GM21786 (cell line): Measurements from ENCODE around the gene SELENBP1.
"Not testable (repeated sequence)": the region's sequence is repeated elsewhere in the genome, so short reads cannot be mapped to it uniquely, and the experiment has no call there.

Experiments used
- ATAC-seq: cut with Tn5 transposase; IDR thresholded peaks from one replicate; pipeline ENCODE4 v1.9.1; 2021; ENCODE audit not compliant: unreplicated experiment

The SELENBP1 gene

DNA sequence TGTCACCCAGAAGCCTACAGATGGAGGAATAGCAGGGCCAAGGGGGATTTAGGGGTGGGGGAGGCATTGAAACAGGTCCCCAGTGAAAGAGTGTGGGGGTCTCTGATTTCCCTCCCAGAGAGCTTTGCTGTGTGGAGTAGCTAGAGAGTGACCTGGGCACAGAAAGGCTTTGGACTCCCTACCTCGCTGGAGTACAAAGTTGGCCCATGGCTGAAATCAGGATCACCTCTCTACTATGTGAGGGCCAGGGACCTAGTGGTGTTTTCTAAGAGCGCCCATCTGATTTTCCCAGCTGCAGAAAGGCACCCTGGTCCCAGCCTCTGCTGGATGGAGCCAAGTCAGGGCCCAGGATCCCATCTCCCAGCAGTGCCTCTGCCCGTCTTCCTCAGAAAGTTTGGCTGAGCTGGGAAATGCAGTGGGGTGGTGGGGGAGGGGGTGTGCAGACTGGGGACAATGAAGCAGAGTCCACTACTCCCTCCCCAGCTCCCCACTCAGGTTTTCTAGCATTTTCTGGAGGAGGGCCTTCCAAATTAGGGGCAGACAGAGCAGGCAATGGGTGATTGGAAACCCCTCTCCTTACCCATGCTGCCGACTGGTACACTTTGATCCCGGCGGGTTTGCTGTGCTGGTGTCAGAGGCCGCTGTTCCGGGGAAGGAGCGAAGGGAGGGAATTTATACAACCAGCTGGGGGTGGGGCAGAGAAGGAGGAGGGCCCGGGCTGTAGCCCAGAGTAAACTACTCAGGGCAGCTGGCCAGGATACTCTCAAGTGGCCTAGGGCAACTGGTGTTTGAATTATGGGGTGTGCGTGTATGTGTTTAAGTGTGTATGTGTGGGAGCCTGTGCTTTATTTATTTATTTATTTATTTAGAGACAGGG, at the start of gene SELENBP1:
SELENBP1 (minus strand) TSS at position 648 of the 877 bp plus-strand sequence; CDS start at position 584, 64 bp downstream.
- no peak for ATAC-seq

DNA sequence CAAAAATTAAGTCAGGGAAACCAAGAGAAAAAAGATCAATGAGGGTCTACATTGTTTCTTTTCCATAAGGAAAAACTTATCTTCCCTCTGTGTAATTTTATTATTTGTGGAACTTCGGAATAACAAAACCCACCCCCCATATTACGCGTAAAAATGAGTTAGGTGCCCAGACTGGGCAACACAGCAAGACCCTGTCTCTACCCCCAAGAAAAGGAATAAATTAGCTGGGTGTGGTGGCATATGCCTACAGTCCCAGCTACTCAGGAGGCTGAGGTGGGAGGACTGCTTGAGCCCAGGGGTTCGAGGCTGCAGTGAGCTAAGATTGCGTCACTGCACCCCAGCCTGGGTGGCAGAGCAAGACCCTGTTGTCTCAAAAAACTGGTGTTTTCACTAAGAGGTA, 47.3 kb upstream of the SELENBP1 start:
- no peak for ATAC-seq

DNA sequence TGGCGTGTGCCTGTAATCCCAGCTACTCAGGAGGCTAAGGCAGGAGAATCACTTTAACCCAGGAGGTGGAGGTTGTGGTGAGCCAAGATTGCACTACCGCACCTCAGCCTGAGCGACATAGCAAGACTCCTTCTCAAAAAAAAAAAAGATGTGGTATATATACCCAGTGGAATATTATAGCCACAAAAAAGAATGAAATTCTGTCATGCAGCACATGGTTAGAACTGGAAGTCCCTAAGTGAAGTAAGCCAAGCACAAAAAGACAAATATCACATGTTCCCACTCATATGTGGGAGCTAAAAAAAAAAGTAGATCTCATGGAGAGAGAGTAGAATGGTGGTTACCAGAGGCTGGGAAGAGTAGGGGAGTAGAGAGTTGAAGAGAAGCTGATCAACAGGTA, 45.6 kb upstream of the SELENBP1 start:
- no peak for ATAC-seq

DNA sequence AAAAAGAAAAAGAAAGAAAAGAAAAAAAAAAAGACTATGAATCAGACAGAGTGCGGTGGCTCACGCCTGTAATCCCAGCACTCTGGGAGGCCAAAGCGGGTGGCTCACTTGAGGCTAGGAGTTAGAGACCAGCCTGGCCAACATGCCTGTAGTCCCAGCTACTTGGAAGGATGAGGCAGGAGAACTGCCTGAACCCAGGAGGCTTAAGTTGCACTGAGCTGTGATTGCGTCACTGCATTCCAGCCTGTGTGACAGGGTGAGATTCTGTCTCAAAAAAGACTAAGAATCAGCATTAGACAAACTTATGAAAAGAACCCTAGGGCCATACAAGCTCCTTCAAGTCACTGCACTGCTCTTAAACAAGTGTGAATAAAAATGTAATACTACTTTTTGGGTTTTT, 43.7 kb upstream of the SELENBP1 start:
- no peak for ATAC-seq

DNA sequence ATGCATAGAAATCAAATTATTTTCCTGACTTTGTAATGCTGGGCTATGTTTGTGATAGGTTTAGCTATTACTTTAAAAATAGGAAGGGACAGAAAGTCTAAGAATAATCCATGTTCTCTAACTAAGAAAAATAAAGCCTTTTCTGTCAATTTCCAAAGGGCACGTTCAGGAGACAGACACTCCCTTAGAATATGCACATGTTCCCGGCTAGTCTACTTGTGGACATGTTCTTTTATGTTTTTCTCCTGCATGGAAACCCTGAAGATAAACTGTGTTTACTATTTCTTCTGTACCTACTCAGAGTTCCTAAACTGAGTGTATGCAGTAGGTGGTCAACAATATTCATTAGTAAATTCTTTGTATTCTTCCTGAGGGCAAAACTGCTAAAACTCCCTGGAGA, 39.4 kb upstream of the SELENBP1 start:
- no peak for ATAC-seq

DNA sequence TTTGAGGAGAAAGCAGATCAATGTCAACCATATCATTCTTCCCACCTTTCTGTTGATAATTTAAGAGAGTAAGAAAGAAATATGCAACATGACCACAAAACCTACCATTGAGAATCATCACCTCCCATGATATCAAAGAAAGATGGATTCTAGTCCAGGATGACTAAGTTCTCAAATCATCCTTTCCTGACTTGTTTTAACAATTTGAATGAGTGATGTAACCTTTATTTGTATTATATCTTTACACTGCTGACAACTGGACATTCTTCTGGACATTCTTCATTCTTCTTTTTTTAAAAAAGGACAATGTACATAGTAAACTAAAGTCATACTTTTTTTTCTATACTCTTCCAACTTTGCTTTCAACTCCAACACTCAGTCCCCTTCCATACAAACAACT, 36.4 kb upstream of the SELENBP1 start:
- ATAC-seq, result no peak

DNA sequence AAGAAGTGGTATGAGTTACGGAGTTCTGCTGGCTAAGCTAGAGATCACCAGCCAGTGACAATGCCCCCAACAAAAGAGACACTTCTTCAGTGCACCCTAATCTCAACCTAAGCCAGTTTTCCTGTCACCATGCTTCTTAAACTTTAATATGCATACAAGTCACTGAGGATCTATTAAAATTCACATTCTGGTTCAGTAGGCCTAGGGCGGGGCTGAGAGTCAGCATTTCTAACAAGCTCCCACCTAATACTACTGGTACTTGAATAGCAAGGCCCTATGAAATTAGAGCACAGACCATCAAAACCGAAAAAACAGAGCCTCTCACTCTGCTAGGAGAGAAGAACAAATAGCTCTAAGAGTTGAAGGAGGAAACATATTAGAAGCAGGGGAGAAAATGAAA, 34.8 kb upstream of the SELENBP1 start:
- no peak for ATAC-seq

DNA sequence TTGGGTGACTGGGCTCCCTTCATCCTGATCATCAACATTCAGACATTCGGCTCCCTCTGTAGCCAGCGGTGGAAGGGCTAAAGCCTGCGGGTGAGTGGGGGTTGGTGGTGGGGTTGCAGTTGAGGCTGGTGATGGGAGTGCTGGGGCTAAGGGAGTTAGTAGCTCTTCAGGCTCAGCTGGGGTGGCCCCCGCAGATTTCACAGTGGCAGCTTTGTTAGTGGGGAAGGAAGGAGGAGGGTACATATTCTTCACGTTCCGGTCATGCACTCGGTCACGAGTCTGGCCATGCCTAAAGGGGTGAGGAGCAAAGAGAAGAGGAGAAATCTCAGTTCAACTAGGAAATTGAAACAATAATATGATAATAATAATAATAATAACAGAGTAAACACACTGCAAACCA, 33.7 kb upstream of the SELENBP1 start:
- no peak for ATAC-seq

DNA sequence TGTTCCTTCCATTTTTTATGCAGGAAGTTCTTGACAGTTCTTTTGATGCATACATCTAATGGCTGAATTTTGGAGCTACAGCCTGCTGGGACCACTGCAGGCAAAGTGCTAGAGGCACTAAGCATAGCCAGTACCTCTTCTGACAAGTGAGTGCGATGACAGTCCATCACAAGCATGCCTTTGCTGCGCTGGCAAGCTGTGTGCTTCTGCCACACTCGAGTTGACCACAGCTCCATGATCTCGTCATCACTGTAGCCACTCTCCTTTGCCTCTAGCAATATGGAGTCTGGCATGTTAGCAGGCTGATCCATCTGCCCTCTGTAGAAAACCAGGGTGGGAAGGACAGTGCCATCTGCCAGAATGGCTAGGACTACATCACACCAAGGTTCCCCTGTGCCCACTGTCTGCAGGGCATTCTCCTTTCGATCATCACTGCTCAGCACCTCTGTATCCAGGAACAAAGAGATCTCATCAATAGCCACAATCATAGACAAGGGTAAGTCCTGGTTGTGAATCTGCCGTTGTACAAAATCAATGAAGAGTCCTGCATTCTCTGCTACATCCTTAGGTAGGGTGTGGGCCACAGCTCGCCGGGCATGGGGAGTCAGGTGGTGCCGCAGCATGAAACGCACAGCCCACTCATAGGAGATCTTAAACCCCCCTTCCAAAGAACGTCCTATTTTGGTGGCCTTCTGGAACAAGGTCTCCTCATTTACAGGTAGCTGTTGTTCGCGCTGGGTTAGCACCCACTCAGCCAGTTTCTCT, 32.9 kb upstream of the SELENBP1 start:
- no peak for ATAC-seq

DNA sequence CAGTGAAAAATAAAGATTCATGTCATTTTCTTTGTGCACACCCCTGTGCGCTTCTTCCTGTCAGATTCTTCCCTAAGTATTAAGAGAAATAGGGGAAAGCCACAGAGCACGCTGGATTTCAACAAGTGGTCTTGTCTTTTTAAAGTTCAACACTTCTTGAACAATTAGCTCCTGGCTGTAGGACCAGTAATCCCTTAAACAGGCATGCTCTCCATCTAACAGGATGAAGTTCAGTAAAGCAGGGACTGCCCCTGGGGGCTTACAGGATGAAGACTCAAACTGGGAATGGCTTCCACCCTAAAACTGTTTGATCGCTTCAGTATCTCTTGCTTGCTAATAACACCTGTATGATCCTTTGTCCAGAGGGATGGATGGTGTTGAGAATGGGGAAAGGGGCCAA, 31.1 kb upstream of the SELENBP1 start:
- ATAC-seq, result no peak

DNA sequence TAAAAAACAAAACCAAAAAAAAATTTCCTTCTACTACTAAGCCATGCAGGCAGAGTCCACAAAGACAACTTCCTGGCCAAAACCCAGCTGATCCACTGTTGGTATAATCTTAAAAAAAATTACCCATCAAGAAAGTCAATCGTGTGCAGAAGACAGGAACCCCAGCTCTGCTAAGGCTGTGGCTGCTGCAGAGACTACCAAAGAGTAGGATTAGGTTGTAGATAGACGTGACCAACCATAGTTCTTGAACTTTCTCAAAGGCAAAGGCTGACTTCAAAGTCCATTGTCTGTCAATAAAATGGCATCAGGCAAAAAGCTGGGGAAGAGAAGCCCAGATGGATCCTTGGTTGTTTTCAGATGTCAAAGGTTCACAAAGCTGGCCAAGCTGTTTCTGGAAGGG, 30.3 kb upstream of the SELENBP1 start:
- no peak for ATAC-seq

DNA sequence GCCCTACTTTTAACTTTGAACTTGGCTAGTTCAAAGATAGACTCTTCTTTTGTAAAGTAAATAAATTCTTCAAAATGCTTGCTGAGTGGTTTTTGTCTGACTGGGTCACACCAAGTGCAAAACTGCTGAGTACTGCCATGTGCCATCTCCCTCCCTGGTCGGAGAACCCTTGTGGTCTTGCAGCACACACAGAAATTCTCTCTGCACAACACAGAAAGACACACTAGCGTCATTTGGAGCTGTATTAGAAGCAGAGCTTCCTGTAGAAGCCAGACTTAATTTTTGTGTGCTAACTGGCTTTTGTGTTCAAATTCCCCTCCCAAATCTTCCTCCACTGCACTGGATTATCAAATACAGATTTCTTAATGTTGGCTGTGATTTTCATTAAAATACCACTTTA, 29.4 kb upstream of the SELENBP1 start:
- no peak for ATAC-seq

DNA sequence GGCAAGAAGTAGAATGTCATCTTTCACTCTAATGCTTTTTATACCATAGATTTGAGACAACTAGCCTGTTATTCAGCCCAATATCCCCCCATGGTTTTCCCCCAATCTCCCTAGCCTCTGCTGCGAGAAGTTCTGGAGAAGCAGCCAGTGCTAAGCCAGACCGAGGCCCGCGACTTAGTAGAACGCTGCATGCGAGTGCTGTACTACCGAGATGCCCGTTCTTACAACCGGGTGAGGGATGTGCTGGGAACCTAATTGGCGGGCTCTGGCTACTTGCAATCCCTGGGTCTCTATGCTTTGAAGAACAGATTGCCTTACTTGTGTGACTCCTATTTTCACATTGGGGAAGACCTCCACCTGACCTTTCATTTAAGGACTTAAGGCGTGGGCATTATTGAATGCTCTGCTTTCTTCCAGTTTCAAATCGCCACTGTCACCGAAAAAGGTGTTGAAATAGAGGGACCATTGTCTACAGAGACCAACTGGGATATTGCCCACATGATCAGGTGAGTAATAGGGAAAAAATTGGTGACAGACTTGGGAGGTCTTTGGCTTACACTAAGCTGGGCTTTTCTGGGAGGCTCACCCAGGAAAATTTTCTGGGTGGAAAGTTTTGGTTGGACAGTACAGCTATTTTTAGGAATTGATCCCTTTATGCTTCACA, 28.8 kb upstream of the SELENBP1 start:
- ATAC-seq, result no peak

DNA sequence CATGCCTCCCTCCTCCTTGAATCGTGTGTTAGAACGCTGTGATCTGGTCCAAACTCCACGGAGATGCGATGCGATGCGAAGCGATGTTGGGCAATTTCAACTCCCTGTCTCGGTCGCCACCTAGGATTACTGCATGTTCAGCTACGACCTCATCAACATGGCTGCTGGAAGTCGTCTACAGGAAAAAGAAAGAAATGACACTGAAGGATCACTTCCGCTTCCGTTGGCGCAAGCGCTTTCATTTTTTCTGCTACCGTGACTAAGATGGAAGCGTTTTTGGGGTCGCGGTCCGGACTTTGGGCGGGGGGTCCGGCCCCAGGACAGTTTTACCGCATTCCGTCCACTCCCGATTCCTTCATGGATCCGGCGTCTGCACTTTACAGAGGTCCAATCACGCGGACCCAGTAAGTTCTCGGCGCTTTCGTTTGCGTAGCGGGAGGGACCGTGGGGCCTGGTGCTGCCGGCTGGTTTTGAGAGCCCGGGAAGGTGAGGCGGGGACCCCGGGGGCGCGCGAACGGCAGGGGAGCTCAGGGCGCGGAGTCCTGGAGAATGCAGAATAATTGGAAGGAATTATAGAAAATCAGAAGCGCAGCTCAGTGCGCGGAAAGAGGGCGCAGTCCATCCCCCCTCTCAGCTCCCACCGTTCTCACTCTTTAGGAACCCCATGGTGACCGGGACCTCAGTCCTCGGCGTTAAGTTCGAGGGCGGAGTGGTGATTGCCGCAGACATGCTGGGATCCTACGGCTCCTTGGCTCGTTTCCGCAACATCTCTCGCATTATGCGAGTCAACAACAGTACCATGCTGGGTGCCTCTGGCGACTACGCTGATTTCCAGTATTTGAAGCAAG, 27.0 kb upstream of the SELENBP1 start, which contains the start of gene PSMB4:
PSMB4 (plus strand) TSS at position 250 of the 848 bp plus-strand sequence; CDS start at position 265, 15 bp downstream.
- ATAC-seq, result peak; percentile 87

DNA sequence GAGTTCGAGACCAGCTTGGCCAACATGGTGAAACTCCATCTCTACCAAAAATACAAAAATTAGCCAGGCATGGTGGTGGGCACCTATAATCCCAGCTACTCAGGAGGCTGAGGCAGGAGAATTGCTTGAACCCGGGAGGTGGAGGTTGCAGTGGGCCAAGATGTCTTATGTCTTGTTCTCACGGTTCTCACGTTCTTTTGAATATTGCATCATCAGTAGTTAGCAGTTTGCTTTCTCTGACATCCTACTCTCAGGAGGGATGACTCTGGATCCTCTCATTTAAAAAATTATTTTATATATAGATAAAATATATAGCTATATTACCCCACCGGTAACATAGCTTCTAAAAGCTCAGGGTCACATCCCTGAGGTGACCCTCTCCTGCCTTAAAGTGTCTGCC, 23.8 kb upstream of the SELENBP1 start:
- ATAC-seq, result not testable (repeated sequence)

DNA sequence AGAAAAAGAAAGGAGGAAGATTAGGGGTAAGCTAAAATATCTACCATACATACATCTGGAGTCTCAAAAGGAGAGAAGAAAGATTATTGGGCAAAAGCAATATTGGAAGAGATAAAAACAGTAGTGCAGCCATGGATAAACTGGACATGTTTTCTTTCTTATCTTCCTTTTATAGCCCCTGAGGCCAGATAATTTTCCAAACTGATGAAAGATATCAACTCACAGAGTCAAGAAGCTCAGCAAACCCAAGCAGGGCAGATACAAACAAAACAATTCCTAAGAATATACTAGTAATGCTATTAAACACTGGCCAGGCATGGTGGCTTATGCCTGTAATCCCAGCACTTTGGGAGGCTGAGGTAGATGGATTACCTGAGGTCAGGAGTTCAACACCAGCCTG, 21.1 kb upstream of the SELENBP1 start:
- no peak for ATAC-seq

DNA sequence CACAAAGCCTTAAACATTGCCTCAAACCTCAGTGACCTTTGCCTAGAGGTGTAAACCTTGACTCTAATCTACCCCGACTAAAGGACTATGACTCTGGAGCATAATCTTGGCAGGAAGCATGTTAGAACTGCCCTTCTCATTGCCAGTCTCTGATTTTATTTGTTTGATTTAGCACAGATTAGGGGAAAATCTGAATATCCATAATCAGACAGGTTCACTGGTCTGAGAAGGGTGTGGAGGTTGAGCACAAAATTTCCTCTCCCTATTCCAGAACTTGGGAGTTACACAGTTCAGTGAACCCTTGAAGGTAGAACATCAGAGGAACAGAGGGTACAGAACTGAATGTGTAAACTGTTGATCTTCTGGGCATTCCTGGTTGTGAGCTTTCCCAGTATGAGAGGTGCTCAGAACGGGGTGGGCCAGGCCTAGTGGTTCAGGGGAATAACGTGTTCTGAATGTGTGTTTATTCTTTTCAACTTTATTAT, 18.6 kb upstream of the SELENBP1 start:
- ATAC-seq, result no peak

DNA sequence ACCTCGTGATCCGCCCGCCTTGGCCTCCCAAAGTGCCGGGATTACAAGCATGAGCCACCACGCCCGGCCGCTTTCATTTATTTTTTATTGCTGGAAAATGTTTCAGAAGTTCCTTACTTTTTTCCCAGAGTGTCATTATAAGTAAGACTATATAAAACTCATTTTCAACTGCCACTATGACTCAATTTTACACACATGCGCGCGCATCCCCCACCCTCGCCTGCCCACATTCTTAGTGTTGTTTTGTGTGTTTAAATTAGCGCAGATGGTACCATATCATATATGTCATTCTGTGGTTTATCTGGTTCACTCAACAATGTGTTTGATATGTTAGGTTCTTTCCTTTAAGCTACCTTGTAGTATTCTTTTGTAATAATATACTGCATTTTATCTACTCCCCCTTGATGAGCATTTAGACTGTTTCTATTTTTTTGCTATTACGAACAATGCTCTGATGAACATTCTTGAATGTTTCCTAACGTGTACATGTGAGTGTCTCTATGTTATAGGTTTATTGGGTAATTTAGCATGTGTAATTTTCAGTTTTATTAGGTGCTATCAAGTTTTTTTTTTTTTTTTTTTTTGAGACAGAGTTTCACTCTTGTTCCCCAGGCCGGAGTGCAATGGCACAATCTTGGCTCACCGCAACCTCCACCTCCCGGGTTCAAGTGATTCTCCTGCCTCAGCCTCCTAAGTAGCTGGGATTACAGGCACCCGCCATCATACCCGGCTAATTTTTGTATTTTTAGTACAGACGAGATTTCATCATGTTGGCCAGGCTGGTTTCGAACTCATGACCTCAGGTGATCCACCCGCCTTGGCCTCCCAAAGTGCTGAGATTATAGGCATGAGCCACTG, 17.9 kb upstream of the SELENBP1 start:
- ATAC-seq, result not testable (repeated sequence)

DNA sequence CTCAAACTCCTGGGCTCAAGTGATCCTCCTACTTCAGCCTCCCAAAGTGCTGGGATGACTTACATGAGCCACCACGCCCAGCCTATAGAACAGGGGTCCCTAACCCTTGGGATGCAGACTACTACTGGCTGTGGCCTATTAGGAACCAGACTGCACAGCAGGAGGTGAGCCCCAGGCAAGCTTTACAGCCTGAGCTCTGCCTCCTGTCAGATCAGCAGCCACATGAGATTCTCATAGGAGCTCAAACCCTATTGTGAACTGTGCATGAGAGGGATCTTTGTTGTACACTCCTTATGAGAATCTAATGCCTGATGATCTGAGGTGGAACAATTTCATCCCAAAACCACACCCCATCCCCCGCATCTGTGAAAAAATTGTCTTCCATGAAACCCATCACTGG, 13.5 kb upstream of the SELENBP1 start:
- ATAC-seq, result no peak

DNA sequence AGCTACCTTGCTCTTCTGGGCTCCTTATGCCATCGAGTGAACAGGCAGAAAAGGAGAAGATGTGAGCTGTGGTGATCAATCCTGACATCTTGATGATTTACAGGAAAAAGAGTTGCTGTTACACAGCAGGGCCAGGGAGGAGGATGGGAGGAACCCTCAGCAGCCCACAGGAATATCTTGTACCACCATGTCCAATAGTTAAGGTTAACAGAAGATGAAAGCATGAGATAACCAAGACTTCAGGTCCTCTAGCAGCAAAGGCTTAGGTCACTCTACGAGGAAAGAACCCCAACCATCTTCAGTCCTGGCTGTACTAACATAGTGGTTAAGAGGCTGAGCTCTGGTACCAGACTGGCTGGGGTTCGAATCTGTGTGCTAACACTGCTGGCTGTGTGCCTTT, 12.1 kb upstream of the SELENBP1 start:
- no peak for ATAC-seq
